ENCODE results near the gene EPN2. TPM values are rescaled to one million over a fixed set of nuclear protein-coding genes. Genes with fewer than 3 reads are reported as not detected.

EPN2 gene
- total and polyA plus RNA-seq, 2 experiments from 2014 or later, result 19.0 to 35.9 TPM

DNA sequence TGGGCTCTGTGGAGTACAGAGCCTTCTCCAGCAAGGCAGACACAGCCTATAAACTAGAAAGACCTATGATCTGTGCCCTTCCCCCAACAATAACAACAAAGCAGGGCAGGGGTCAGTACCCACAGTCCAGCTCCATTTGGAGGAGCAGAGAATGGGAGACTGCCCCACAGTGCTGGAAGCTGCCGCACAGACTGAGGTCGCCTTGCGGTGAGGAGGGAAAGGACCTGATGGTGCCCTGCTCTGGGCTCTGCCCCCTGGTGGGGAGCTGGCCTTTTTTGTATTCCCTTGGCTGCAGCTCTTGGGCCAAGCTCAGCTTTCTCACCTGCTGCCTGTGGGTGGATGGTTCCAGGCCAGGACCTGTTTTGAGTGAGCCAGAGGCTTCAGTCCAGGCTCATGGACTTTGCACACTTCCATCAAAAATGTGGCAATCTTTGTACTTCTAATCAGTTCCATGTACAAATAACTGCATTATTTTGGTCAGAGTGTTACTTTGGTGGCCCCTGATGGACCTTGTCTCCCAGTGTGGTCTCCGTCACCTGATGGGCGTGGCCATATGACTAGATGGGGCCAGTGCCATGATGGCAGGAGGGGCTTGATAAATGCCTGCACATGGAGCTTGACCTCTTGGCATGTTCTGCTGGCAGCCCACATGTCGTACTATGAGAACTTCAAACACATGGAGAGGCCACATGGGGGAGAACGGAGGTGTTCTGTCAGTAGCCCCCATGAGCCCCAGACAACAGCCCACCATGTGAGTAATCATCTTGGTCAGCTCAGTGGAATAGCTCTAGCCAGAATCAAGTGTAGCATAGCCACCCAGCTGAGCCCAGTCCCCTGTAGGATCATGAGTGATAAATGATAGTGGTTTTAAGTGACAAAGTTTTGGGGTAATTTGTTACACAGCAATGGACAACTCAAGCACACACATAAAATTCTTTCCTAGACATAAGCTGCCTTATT, 101.1 kb downstream of the EPN2 start:
- TF ChIP-seq EZH2phosphoT487 (IDR thresholded peaks at IDR 0.05; ENCODE audit: low read depth, severe bottlenecking, unreplicated experiment), result no peak
- TF ChIP-seq, protein P1, sequence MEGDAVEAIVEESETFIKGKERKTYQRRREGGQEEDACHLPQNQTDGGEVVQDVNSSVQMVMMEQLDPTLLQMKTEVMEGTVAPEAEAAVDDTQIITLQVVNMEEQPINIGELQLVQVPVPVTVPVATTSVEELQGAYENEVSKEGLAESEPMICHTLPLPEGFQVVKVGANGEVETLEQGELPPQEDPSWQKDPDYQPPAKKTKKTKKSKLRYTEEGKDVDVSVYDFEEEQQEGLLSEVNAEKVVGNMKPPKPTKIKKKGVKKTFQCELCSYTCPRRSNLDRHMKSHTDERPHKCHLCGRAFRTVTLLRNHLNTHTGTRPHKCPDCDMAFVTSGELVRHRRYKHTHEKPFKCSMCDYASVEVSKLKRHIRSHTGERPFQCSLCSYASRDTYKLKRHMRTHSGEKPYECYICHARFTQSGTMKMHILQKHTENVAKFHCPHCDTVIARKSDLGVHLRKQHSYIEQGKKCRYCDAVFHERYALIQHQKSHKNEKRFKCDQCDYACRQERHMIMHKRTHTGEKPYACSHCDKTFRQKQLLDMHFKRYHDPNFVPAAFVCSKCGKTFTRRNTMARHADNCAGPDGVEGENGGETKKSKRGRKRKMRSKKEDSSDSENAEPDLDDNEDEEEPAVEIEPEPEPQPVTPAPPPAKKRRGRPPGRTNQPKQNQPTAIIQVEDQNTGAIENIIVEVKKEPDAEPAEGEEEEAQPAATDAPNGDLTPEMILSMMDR (IDR thresholded peaks at IDR 0.05; ENCODE audit: poor library complexity), result peak; percentile 48
- Histone ChIP-seq H3K36me3 (replicated peaks; ENCODE audit: insufficient read depth, low read depth) (no peaks in the 10 kb centered on the region), H3K4me2 (peak overlapping the region; percentile 19), H4K20me1 (ENCODE audit: insufficient read depth, poor library complexity, severe bottlenecking) (no peaks in the 10 kb centered on the region), H3K9me3 (ENCODE audit: low read depth) (no peaks in the 10 kb centered on the region), H3K27ac (peak overlapping the region; percentile 85), H3K27me3 (no peaks in the 10 kb centered on the region), H3K4me3 (no peak overlapping the region), H2AFZ (no peak overlapping the region), H3K9me2 (replicated peaks; ENCODE audit: insufficient read depth) (no peaks in the 10 kb centered on the region), H3K79me2 (no peaks in the 10 kb centered on the region), H3K4me1 (ENCODE audit: insufficient read depth) (peaks cover 30% of the 10 kb centered on the region)
- peak; percentile 82 for DNase-seq (ENCODE audit: low spot score)
- 68% methylated on average over 7 of the region's 7 CpGs for WGBS (ENCODE audit: low lambda C conversion rate, missing lambda C conversion rate)

DNA sequence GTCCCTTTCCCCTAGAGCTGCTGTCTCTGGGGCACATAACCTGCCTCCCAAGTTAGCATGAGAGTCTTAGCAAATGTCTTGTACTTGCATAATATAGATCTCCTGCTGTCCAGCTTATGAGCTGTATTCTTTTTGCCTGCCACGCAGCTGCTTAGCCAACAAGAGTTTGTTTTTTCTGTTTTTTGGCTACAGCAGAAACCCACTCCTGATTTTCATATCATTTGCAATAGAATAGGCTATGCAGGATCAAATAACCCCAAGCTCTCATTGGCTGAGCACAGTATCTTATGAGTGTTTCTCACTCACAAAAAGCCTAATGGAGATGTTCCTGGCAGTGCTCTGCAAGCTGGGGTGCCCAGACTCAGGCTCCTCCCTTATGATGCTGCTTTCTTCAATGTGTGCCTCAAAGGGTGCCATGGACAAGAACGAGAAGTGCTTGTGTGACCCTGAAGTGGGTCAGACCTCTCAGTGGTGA, 102.2 kb downstream of the EPN2 start:
- Histone ChIP-seq H3K27ac (peak overlapping the region; percentile 82), H2AFZ (no peak overlapping the region), H4K20me1 (ENCODE audit: insufficient read depth, poor library complexity, severe bottlenecking) (no peaks in the 10 kb centered on the region), H3K4me1 (ENCODE audit: insufficient read depth) (peaks cover 32% of the 10 kb centered on the region), H3K9me2 (replicated peaks; ENCODE audit: insufficient read depth) (no peaks in the 10 kb centered on the region), H3K9me3 (ENCODE audit: low read depth) (no peaks in the 10 kb centered on the region), H3K4me2 (no peak overlapping the region), H3K79me2 (no peaks in the 10 kb centered on the region), H3K4me3 (no peak overlapping the region), H3K27me3 (no peaks in the 10 kb centered on the region), H3K36me3 (replicated peaks; ENCODE audit: insufficient read depth, low read depth) (no peaks in the 10 kb centered on the region)
- WGBS (ENCODE audit: low lambda C conversion rate, missing lambda C conversion rate), result 74% methylated on average over 2 of the region's 2 CpGs
- no peak for DNase-seq (ENCODE audit: low spot score)
- TF ChIP-seq EZH2phosphoT487 (IDR thresholded peaks at IDR 0.05; ENCODE audit: low read depth, severe bottlenecking, unreplicated experiment) (no peak), EZH2 (IDR thresholded peaks at IDR 0.05; ENCODE audit: borderline replicate concordance) (no peak)
- TF ChIP-seq, protein P1 (IDR thresholded peaks at IDR 0.05; ENCODE audit: poor library complexity), result no peak

DNA sequence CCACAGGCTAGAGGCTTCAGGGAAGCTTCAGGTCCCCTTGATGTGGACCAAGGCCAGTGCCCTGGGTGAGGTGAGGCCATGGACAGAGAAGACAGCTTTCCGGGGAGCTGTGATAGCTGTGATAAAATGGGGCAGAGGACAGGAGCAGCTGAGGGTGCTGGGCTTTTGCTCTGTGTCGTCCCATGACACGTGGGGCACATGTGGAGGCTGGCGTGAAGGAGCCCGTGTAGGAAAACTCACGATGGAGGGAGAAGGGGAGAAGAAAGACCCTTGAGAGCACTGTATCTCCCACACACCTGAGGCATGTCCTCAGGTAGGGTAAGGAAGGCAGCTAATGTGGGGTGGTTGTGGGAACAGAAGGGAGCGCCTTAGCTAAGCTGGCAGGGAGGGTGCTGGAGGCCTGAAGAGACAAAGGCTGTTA, 104.1 kb downstream of the EPN2 start:
- Histone ChIP-seq H3K4me2 (no peak overlapping the region), H3K4me1 (ENCODE audit: insufficient read depth) (peaks cover 46% of the 10 kb centered on the region), H2AFZ (no peak overlapping the region), H3K9me2 (replicated peaks; ENCODE audit: insufficient read depth) (no peaks in the 10 kb centered on the region), H3K36me3 (replicated peaks; ENCODE audit: insufficient read depth, low read depth) (no peaks in the 10 kb centered on the region), H3K79me2 (no peaks in the 10 kb centered on the region), H3K27me3 (no peaks in the 10 kb centered on the region), H3K4me3 (no peak overlapping the region), H4K20me1 (ENCODE audit: insufficient read depth, poor library complexity, severe bottlenecking) (no peaks in the 10 kb centered on the region), H3K27ac (peak overlapping the region; percentile 68), H3K9me3 (ENCODE audit: low read depth) (no peaks in the 10 kb centered on the region)
- TF ChIP-seq, protein P1 (IDR thresholded peaks at IDR 0.05; ENCODE audit: poor library complexity), result no peak
- TF ChIP-seq EZH2 (IDR thresholded peaks at IDR 0.05; ENCODE audit: borderline replicate concordance) (no peak), EZH2phosphoT487 (IDR thresholded peaks at IDR 0.05; ENCODE audit: low read depth, severe bottlenecking, unreplicated experiment) (no peak)
- 69% methylated on average over 7 of the region's 7 CpGs for WGBS (ENCODE audit: low lambda C conversion rate, missing lambda C conversion rate)
- DNase-seq (ENCODE audit: low spot score), result no peak

Data from hepatocyte (in vitro differentiated cells).